HT1080 (cell line): ENCODE data around the gene ASXL2. TPM values are rescaled to one million over a fixed set of nuclear protein-coding genes. Genes with fewer than 3 reads are reported as not detected.
A peak's percentile ranks its signal among the peaks of the same experiment; 100 is the strongest.
"Not testable (repeated sequence)": the region's sequence is repeated elsewhere in the genome, so short reads cannot be mapped to it uniquely, and the experiment has no call there.

Source experiments
- DNase-seq: peaks from one replicate; pipeline ENCODE4 v3.0.0-alpha.2; 2015; ENCODE audit warnings: low read depth
- total RNA-seq: library from RNA; depleted of rRNA; stranded (reverse); fragments of >200 nt; shearing (Covaris generic); gene quantifications from 2 replicates; pipeline ENCODE4 v1.2.3, GENCODE V29; 2014

Gene ASXL2
- total RNA-seq, 1 experiment from 2014 or later: 13.9 TPM

DNA sequence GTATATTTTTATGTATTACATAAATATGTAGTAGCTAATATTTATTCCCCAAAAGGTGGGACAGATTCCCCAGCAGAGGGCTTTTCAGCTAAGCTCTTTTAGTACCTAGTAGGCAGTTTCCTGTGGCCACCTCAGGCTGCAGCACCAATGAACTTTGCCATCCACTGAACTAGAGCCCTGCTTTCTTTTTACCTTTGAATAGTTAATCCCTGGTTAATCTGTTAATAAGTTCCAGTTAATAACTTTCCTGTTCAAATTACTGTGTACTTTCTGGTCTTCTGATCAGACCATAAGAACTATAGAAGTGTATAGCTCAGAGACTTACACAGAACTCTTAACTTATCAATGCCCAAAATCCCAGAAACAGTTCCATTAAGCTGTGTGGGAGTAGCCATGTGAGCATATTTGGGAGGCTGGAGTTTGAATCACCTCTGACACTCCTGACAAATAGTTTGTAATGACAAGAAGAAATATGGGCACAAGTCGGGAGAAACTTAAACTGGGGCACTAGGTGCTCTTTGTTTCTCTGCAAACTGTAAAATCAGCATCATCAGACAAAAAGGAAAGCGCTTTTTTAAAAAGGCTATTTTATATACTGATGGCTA lies 40.0 kb downstream of the ASXL2 start:
- DNase-seq: no peak

GRCh38 chr2:25835906-25836305 lies 42.4 kb downstream of the ASXL2 start:
- DNase-seq: no peak

- no peak for DNase-seq
These were observed 44.7 kb downstream of the ASXL2 start for GRCh38 chr2:25833566-25833965.

- DNase-seq: no peak
These were observed 45.4 kb downstream of the ASXL2 start for GRCh38 chr2:25832897-25833296.

DNA sequence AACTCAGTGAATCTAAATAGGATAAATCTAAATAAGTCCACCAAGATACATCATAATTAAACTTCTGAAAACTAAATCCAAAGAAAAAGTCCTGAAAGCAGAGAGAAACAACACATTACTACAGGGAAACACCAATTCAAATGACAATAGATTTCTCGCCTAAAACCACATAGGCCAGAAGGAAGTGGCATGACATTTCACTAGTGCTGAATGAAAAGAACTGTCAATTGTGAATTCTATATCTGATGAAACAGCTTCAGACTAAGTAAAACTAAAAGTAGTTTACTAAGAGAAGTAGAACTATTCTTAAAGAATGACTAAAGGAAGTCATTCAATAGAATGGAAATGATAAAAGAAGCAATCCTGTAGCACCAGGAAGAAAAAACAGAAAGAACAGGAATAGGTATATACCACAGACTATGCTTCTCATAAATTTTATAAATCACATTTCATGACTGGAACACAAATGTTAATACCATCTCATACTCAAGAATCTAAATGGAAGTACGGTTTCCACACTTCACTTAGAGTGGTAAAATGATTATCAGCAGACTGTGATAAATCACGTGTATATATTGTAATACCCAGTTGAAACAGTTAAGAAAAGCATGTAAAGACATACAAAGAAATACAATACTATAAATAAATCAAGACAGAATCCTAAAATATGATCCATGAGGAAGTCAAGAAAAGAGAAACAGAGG lies 46.4 kb downstream of the ASXL2 start:
- DNase-seq: no peak

- DNase-seq: no peak
These were observed 48.5 kb downstream of the ASXL2 start for GRCh38 chr2:25829828-25830227.

DNA sequence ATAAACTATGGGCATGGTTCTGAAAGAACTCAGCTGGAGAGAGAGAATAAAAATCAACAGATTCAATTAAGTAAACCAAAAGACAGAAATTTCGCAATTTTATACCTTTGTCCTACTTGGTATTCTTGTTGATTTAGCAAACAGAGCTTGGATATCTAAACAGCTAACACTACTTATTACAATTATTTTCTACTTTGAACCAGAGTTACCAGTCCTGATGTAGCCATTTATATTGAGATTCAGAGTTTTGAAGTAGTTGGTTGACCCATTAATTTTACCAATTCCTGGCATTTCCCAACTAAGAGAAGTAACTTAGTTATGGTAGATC lies 48.9 kb downstream of the ASXL2 start:
- no peak for DNase-seq

DNA sequence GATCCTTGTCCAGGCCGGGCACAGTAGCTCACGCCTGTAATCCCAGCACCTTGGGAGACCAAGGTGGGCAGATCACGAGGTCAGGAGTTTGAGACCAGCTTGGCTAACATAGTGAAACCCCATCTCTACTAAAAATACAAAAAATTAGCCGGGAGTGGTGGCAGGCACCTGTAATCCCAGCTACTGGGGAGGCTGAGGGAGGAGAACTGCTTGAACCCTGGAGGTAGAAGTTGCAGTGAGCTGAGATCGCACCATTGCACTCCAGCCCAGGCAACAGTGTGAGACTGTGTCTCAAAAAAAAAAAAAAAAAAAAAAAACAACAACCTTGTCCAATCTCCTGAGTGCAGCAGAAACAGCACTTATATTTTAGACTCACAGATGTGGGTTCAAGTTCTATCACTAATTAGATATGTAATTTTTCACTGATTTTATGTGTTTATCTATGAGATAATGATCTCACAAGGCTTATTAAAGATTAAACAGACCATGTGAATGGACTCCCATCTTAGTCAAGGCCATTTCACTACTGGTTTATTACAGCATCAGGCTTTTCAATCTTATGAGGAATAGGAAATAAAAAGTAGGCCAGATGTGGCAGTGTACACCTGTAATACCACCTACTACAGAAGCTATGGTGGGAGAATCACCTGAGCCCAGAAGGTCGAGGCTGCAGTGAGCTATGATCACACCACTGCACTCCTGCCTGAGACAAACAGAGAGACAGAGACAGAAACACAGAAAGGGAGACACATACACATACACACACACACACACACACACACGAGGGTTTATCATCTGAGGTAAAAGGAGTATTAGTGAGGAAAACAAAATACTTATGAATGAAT lies 49.5 kb downstream of the ASXL2 start:
- DNase-seq: not testable (repeated sequence)

GRCh38 chr2:25825238-25825637 lies 53.0 kb downstream of the ASXL2 start:
- DNase-seq: no peak

DNA sequence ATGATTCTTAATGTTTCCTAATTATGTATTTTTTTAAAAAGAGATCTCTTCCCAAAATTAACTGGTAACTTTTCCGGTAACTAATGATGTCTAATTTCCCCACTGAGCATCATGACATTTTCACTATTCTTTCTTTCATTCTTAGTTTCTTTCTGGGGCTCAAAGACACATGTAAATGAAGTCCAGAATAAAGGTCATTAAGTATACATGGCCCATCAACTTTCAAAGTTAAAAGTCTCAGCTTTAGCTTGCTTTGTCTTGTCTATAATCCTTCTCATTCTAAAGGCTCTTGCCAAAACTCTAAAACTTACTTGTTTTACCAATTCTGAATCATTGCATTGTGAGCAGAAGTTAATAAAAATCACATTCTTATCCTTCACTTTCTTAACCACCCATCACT lies 53.6 kb downstream of the ASXL2 start:
- DNase-seq: no peak

DNA sequence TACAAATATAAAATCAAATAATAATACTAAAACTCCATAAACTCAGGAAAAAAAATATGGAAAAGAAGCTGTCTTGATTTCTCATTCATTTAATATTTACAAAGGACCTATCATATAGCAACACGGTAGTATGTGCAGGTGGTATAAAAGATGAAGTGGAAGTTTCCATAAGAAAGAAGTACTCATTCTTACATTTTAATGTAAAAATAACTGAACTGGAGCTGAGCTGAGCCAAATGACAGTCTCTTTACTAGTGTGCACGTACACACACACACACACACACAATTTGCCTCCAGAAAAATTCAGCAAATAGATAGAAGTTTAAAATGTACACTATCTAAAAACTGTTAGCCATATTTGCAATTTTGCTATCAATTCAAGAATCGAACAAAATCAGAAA lies 54.1 kb downstream of the ASXL2 start:
- DNase-seq: no peak

- DNase-seq: no peak
These were observed 55.8 kb downstream of the ASXL2 start for GRCh38 chr2:25822190-25823117.

GRCh38 chr2:25821225-25822056 lies 56.8 kb downstream of the ASXL2 start:
- DNase-seq: peak; percentile 13

DNA sequence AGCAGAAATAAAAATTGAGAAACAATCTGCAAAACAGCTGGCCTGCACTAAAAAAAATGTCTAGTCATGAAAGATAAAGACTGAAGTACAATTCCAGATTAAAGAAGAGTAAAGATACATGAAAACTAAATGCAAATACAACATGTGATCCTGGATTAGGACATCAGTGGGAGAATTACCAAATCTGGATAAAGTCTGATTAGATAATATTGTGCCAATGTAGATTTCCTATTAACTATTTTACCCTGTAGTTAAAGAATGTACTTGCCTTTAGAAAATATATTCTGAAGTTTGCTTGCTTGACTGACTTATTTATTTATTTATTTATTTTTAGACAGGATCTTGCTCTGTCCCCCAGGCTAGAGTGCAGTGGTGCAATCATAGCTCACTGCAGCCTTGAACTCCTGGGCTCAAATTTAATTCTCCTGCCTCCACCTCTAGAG lies 58.7 kb downstream of the ASXL2 start:
- no peak for DNase-seq

DNA sequence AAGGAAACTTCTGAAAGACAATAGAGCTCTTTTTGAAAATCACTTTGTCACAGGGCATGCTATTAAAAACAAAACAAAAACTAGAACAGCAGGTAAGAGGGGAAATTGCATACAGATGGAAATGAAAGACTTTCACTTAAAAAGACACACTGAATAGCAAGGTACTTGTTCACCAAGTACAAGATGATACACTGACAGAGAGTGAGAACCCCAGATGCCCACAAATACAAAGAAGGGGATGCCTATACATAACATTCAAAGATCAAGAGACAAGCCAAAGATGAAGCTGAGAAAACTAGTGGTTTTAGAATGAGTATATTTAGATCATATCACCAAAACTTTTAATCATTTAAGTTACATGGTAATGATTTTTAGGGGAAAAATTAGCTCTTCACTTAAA lies 60.7 kb downstream of the ASXL2 start:
- no peak for DNase-seq

- DNase-seq: no peak
These were observed 61.3 kb downstream of the ASXL2 start for GRCh38 chr2:25817006-25817405.

DNA sequence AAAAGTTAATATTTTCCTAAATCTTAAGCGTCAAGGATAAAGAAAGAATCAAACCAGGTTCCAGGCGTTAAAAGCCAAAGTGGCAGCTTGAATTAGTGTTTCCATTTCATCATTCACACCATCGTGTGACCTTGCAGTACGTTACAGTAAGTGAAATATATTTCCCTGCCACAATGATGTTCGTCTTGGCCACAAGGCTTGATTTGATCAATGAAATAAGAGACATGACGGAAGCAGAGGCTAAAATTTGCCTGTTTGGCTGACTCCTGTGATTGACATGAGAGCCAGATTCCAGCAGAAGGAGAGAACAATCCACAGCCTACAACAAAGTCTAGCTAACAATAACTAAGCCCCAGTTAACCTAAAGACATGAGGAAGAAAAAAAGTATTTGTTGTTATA lies 62.0 kb downstream of the ASXL2 start:
- DNase-seq: no peak

DNA sequence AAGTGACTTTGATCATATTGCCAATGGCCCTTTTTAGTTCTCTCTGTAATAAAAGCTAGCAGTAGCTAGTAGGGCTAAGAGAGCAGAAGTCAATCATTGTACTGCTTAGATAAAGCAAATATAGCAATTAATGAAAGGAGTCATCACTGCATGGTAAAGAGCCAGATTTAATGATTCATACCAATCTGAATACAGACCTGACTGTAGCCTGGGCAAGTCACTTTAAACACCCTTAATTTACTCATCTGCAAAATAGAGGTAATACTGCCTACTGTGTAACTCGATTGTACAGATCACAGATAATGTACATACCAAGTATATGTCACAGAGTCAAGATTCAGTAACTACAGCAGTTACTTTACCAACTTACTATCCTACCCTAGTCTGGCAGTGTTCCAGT lies 63.6 kb downstream of the ASXL2 start:
- DNase-seq: no peak

GRCh38 chr2:25810428-25810827 lies 67.9 kb downstream of the ASXL2 start:
- no peak for DNase-seq

GRCh38 chr2:25809646-25810045 lies 68.6 kb downstream of the ASXL2 start:
- DNase-seq: no peak

DNA sequence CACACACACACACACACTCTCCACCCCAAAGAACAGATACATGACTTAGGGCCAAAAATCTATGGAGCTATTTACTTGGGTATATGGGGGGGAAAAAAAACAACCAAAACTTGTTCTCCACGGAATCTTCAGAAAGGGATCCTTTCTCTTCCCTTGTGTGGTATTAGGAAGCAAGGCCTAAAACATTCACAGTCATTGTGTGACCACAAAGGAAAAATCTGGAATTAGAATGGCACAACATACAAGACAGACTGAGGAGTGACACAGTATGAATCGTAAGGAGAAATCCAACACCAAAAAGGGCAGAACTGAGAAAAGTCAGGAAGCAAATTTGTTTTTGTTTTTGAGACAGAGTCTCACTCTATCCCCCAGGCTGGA lies 70.3 kb downstream of the ASXL2 start:
- peak; percentile 70 for DNase-seq
